GM12892 (cell line): ENCODE measurements around the gene SLC22A13.

Experiments
- POLR2A ChIP-seq: IDR thresholded peaks from 2 replicates; pipeline ENCODE4 v1.6.1; 2011; ENCODE audit warnings: low read depth, low read length, control low read depth
- POLR2AphosphoS5 ChIP-seq: IDR thresholded peaks from 2 replicates; pipeline ENCODE4 v1.6.1; 2011; ENCODE audit warnings: low read depth, low read length, control low read depth
- TAF1 ChIP-seq: IDR thresholded peaks from 2 replicates; pipeline ENCODE4 v1.6.1; 2011; ENCODE audit warnings: low read depth, mild to moderate bottlenecking, control low read depth, low read length, borderline replicate concordance

GRCh38 chr3:38307599-38307998 lies 42.0 kb downstream of the SLC22A13 start:
- TF ChIP-seq TAF1 (no peak), POLR2AphosphoS5 (no peak), POLR2A (no peak)
